ENCODE measurements around the gene CCL19. TPM values are rescaled to one million over a fixed set of nuclear protein-coding genes. Genes with fewer than 3 reads are reported as not detected.

The CCL19 gene
- total RNA-seq, 1 experiment from 2014 or later = not detected

- no peaks in the 10 kb centered on the region for H3K4me1 ChIP-seq
- BruUV-seq (replicated peaks) = no TSS peak
- ChIA-PET POLR2A (no interaction called here), CTCF (no interaction called here)
- TF ChIP-seq CTCF (IDR thresholded peaks at IDR 0.05; ENCODE audit: insufficient read depth in 1 of 2, low read depth in 1 of 2, low read length in 1 of 2, severe bottlenecking in 1 of 2, unreplicated experiment in 1 of 2) = no peak
- H3K36me3 ChIP-seq (ENCODE audit: control insufficient read depth, insufficient read depth, low read length) = no peaks in the 10 kb centered on the region
- Mint-ChIP-seq H3K27me3 (ENCODE audit: insufficient read depth, unreplicated experiment) (peaks cover 19% of the 10 kb centered on the region), H3K4me1 (ENCODE audit: low read depth, unreplicated experiment) (no peaks in the 10 kb centered on the region), H3K36me3 (ENCODE audit: insufficient read depth, unreplicated experiment) (no peaks in the 10 kb centered on the region), H3K4me3 (ENCODE audit: unreplicated experiment) (no peak overlapping the region), H3K9me3 (ENCODE audit: unreplicated experiment) (no peaks in the 10 kb centered on the region), H3K27ac (ENCODE audit: unreplicated experiment) (no peak overlapping the region)
- H3K27me3 ChIP-seq (replicated peaks; ENCODE audit: control insufficient read depth, insufficient read depth, low read length) = no peaks in the 10 kb centered on the region; the same call in 1 of the 2 replicates
- no peak overlapping the region for H3K4me3 ChIP-seq (ENCODE audit: low read depth, low read length)
- no peaks in the 10 kb centered on the region for H3K9me3 ChIP-seq
- intact Hi-C loops (cut with micrococcal nuclease; ENCODE audit: unreplicated experiment) = no loop called here
- DNase-seq = no peak
These were observed 43.6 kb upstream of the CCL19 start for GRCh38 chr9:34734720-34735119.

- DNase-seq = no peak
- Histone ChIP-seq H3K9me3 (no peaks in the 10 kb centered on the region), H3K4me3 (ENCODE audit: low read depth, low read length) (no peak overlapping the region), H3K36me3 (ENCODE audit: control insufficient read depth, insufficient read depth, low read length) (no peaks in the 10 kb centered on the region), H3K27me3 (replicated peaks; ENCODE audit: control insufficient read depth, insufficient read depth, low read length) (no peaks in the 10 kb centered on the region; the same call in 1 of the 2 replicates), H3K4me1 (no peaks in the 10 kb centered on the region)
- H3K27me3 Mint-ChIP-seq (ENCODE audit: insufficient read depth, unreplicated experiment) = peaks cover 24% of the 10 kb centered on the region
- TF ChIP-seq CTCF (IDR thresholded peaks at IDR 0.05; ENCODE audit: insufficient read depth in 1 of 2, low read depth in 1 of 2, low read length in 1 of 2, severe bottlenecking in 1 of 2, unreplicated experiment in 1 of 2) = no peak
- no peaks in the 10 kb centered on the region for H3K9me3 Mint-ChIP-seq (ENCODE audit: unreplicated experiment)
- ChIA-PET POLR2A (no interaction called here), CTCF (no interaction called here)
- H3K4me3 Mint-ChIP-seq (ENCODE audit: unreplicated experiment) = no peak overlapping the region
- H3K36me3 Mint-ChIP-seq (ENCODE audit: insufficient read depth, unreplicated experiment) = no peaks in the 10 kb centered on the region
- no TSS peak for BruUV-seq (replicated peaks)
- H3K27ac Mint-ChIP-seq (ENCODE audit: unreplicated experiment) = no peak overlapping the region
- intact Hi-C loops (cut with micrococcal nuclease; ENCODE audit: unreplicated experiment) = no loop called here
- H3K4me1 Mint-ChIP-seq (ENCODE audit: low read depth, unreplicated experiment) = no peaks in the 10 kb centered on the region
These were observed 41.8 kb upstream of the CCL19 start for GRCh38 chr9:34732886-34733285.

- DNase-seq = no peak
- TF ChIP-seq CTCF (IDR thresholded peaks at IDR 0.05; ENCODE audit: insufficient read depth in 1 of 2, low read depth in 1 of 2, low read length in 1 of 2, severe bottlenecking in 1 of 2, unreplicated experiment in 1 of 2) = no peak
- BruUV-seq (replicated peaks) = no TSS peak
- Histone ChIP-seq H3K36me3 (ENCODE audit: control insufficient read depth, insufficient read depth, low read length) (no peaks in the 10 kb centered on the region), H3K9me3 (no peaks in the 10 kb centered on the region), H3K4me1 (no peaks in the 10 kb centered on the region), H3K4me3 (ENCODE audit: low read depth, low read length) (no peak overlapping the region), H3K27me3 (replicated peaks; ENCODE audit: control insufficient read depth, insufficient read depth, low read length) (no peaks in the 10 kb centered on the region; the same call in 1 of the 2 replicates)
- no peaks in the 10 kb centered on the region for H3K4me1 Mint-ChIP-seq (ENCODE audit: low read depth, unreplicated experiment)
- no peaks in the 10 kb centered on the region for H3K36me3 Mint-ChIP-seq (ENCODE audit: insufficient read depth, unreplicated experiment)
- no peaks in the 10 kb centered on the region for H3K9me3 Mint-ChIP-seq (ENCODE audit: unreplicated experiment)
- ChIA-PET POLR2A (no interaction called here), CTCF (no interaction called here)
- peaks cover 22% of the 10 kb centered on the region for H3K27me3 Mint-ChIP-seq (ENCODE audit: insufficient read depth, unreplicated experiment)
- intact Hi-C loops (cut with micrococcal nuclease; ENCODE audit: unreplicated experiment) = no loop called here
- H3K27ac Mint-ChIP-seq (ENCODE audit: unreplicated experiment) = no peak overlapping the region
- no peak overlapping the region for H3K4me3 Mint-ChIP-seq (ENCODE audit: unreplicated experiment)
These were observed 41.4 kb upstream of the CCL19 start for GRCh38 chr9:34732478-34732877.

Data from Caco-2 (cell line).